Measurements from ENCODE around the gene NT5C3B.
A peak's percentile ranks its signal among the peaks of the same experiment; 100 is the strongest.
"Not testable (repeated sequence)": the region's sequence is repeated elsewhere in the genome, so short reads cannot be mapped to it uniquely, and the experiment has no call there.

NT5C3B gene

DNA sequence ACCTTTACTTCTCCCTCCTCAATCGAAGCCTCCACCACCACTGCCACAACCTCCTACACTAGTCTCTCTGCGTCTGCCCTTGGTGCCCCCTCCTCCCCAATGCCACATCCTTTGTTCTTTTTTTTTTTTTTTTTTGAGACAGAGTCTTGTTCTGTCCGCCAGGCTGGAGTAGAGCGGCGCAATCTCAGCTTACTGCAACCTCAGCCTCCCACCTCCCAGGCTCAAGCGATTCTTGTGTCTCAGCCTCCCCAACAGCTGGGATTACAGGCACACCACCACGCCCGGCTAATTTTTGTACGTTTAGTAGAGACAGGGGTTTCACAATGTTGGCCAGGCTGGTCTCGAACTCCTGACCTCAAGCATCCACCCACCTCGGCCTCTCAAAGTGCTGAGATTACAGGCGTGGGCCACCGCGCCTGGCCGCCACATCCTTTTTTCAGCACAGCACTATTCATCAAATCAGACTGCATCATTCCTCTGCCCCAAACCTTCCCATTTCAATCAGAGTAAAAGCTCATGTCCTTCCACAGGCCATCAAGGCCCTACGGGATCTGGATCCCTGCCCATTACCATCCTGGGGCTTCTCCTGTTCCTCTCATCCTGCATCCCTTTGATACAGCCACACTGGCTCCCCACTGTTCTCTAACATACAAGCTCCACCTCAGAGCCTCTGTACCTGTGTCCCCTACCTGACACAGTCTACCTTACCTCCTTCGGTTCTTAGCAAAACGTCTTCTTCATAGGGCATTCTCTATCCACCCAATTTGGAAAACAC, 27.2 kb upstream of the NT5C3B start:
- no peak for DNase-seq (ENCODE audit: low read depth)
- TF ChIP-seq, protein P1, sequence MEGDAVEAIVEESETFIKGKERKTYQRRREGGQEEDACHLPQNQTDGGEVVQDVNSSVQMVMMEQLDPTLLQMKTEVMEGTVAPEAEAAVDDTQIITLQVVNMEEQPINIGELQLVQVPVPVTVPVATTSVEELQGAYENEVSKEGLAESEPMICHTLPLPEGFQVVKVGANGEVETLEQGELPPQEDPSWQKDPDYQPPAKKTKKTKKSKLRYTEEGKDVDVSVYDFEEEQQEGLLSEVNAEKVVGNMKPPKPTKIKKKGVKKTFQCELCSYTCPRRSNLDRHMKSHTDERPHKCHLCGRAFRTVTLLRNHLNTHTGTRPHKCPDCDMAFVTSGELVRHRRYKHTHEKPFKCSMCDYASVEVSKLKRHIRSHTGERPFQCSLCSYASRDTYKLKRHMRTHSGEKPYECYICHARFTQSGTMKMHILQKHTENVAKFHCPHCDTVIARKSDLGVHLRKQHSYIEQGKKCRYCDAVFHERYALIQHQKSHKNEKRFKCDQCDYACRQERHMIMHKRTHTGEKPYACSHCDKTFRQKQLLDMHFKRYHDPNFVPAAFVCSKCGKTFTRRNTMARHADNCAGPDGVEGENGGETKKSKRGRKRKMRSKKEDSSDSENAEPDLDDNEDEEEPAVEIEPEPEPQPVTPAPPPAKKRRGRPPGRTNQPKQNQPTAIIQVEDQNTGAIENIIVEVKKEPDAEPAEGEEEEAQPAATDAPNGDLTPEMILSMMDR (conservative IDR thresholded peaks at IDR 0.05; ENCODE audit: low read depth, low read length) = no peak
- H3K4me3 ChIP-seq (ENCODE audit: low read length) = peak overlapping the region; percentile 87

DNA sequence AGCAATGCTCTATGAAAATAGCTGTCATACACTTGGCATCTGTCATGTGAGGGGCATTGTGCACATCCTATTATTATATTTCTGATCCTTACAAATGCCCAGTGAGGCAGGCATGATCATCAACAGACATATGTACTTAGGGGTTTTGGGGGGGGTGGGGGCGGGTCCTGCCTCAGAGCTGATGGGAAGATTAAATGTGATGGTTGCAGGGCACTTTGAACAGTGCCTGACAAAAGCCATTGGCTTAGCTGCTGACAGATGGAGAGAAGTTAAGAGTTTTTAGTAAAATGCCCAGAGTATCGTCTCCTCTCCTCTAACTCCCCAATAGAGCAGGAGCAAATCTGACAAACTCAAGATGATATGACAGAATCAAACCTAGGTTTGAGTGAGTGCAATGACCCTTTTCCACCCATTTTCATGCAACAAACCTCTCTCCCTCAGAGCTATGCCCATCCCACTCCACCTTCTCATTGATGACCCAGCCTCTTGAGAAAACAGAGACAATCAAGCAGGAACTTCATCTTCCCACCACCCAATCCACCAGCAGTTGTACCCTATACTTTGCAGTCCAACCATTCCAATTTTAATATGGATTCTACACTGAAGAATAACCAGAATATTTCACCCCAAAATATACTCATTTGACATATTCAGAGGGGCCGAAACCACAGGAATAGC, 24.4 kb upstream of the NT5C3B start:
- DNase-seq (ENCODE audit: low read depth) = no peak
- TF ChIP-seq, protein P1 (conservative IDR thresholded peaks at IDR 0.05; ENCODE audit: low read depth, low read length) = no peak
- H3K4me3 ChIP-seq (ENCODE audit: low read length) = no peak overlapping the region

DNA sequence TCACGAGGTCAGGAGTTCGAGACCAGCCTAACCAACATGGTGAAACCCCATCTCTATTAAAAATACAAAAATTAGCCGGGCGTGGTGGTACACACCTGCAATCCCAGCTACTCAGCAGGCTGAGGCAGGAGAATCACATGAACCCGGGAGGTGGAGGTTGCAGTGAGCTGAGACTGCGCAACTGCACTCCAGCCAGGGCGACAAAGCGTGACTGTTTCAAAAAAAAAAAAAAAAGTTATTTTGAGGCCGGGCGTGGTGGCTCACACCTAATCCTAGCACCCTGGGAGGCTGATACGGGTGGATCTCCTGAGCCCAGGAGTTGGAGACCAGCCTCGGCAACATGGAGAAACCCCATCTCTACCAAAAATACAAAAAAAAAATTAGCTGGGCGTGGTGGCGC, 15.3 kb upstream of the NT5C3B start:
- H3K4me3 ChIP-seq (ENCODE audit: low read length); DNase-seq (ENCODE audit: low read depth): not testable (repeated sequence)

DNA sequence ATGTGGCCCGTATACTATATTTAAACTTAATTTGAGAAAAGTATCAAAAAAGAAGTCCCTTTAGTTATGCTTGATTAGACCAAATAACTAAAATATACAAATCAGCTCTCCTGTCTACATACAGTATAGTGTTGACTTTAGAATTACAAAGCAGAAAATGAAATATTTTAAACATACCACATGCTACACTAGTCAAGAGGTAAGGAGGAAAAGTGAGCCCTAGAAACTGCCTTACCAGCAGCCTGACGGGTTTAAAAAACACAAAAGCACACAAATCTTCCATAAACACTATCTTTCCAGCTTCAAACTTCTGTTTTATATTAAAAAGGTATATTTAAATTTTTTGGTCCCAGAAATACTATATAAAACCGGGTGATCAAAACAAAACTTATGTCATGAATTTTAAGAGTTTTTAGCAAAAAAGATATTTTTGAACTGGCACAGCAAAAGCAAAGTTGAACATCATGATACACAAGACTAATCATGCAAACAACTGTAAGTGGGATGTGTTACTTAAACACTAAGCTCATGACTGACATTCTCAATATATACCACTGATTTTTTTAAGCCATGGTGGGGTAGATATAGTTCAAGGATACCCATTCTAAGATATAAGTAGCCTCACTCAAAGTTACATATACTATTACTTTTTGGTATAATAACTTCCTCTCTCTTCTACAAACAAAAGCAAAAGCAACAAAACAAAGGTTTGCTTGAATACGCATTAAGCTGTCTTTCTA, 13.4 kb upstream of the NT5C3B start:
- TF ChIP-seq, protein P1 (conservative IDR thresholded peaks at IDR 0.05; ENCODE audit: low read depth, low read length) = no peak
- no peak overlapping the region for H3K4me3 ChIP-seq (ENCODE audit: low read length)
- DNase-seq (ENCODE audit: low read depth) = no peak

DNA sequence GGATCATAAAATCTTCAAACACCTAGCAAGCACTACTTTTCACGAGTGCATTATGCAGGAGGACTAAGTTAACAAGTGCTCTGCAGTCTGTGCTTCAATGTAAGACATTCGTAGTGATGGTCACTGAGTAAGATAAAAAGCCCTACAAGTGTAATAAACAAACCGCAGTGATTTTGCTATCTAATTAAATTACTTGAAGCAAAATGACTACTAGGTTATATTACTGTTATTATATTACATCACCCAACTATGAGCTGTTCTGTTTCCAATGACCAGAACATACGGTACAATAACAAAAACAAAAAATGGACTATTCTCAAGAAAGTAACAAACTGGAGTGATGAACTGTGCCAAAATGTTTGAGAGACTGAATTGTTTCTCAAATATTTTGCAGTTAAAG, 12.8 kb upstream of the NT5C3B start:
- DNase-seq (ENCODE audit: low read depth) = no peak
- H3K4me3 ChIP-seq (ENCODE audit: low read length) = no peak overlapping the region

DNA sequence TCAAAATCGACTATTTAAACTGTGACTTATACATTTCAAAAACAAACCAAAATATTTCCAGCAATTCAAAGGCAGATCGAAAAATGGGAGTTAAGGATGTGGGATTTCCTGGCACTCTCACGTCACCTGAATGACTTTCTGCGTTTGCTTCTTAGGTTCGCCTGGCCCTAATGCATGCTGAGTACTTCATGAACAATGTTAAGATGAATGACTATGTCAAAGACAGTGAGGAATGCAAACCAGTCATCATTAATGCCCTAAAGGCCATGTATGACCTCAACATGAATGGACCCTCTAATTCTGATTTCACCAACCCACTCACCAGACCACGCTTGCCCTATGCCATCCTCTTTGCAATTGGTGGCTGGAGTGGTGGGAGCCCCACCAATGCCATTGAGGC, 8.9 kb upstream of the NT5C3B start:
- TF ChIP-seq, protein P1 (conservative IDR thresholded peaks at IDR 0.05; ENCODE audit: low read depth, low read length) = no peak

More for the DNA sequence above, 12.8 kb upstream of the NT5C3B start:
- TF ChIP-seq, protein P1 (conservative IDR thresholded peaks at IDR 0.05; ENCODE audit: low read depth, low read length) = no peak

DNA sequence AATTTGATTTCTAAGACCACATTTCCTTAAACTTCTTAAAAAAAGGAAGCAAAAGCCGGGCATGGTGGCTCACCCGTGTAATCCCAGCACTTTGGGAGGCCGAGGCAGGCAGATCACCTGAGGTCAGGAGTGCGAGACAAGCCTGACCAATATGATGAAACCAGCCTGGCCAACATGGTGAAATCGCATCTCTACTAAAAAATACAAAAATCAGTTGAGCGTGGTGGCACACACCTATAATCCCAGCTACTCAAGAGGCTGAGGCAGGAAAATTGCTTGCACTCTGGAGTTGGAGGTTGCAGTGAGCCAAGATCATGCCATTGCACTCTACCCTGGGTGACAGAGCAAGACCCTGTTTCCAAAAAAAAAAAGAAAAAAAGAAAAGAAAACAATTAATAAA, 4.7 kb upstream of the NT5C3B start:
- not testable (repeated sequence) for DNase-seq (ENCODE audit: low read depth); H3K4me3 ChIP-seq (ENCODE audit: low read length)

More for the DNA sequence above, 8.9 kb upstream of the NT5C3B start:
- DNase-seq (ENCODE audit: low read depth) = no peak
- no peak overlapping the region for H3K4me3 ChIP-seq (ENCODE audit: low read length)

DNA sequence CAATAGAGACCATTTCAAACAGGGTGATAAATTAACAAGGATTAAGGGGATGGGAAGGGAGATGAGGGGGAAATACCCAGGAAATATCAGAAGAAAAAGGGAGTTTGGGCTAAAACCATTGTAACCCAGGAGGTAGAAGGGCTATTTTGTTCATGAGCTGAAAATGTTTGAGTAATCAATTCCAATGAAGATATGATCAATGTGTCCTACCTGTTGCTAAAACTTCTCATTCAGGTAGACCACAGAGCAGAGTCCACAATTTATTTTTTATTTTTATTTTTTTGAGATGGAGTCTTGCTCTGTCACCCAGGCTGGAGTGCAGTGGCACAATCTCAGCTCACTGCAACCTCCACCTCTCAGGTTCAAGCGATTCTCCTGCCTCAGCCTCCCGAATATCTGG, 3.4 kb upstream of the NT5C3B start:
- not testable (repeated sequence) for DNase-seq (ENCODE audit: low read depth)

More for the DNA sequence above, 3.4 kb upstream of the NT5C3B start:
- H3K4me3 ChIP-seq (ENCODE audit: low read length) = not testable (repeated sequence)

Measured in retinal pigment epithelial cell (primary cell).